Nephron (organoid): Measurements from ENCODE around the gene FHIP2A.
A peak's percentile ranks its signal among the peaks of the same experiment; 100 is the strongest.
"Not testable (repeated sequence)": the region's sequence is repeated elsewhere in the genome, so short reads cannot be mapped to it uniquely, and the experiment has no call there.

Experiments used
- H3K27ac Mint-ChIP-seq, 3 experiments: 2 replicates each; pipeline ENCODE4 v1.8.0; 2020; ENCODE audit warnings: mixed read lengths in 3 of 3, mild to moderate bottlenecking in 2 of 3, moderate library complexity in 1 of 3
- H3K27me3 Mint-ChIP-seq: 2 replicates; pipeline ENCODE4 v1.8.0; 2021; ENCODE audit warnings: low read depth, mild to moderate bottlenecking, moderate library complexity, mixed read lengths
- H3K36me3 Mint-ChIP-seq: 2 replicates; pipeline ENCODE4 v1.8.0; 2020; ENCODE audit warnings: low read depth, mixed read lengths
- H3K4me1 Mint-ChIP-seq: 2 replicates; pipeline ENCODE4 v1.8.0; 2020; ENCODE audit warnings: mixed read lengths
- H3K4me3 Mint-ChIP-seq, 3 experiments: 2 replicates each; pipeline ENCODE4 v1.8.0; 2020; ENCODE audit warnings: mild to moderate bottlenecking in 3 of 3, mixed read lengths in 3 of 3, moderate library complexity in 2 of 3
- H3K9me3 Mint-ChIP-seq: 2 replicates; pipeline ENCODE4 v1.8.0; 2020; ENCODE audit warnings: mixed read lengths
- CTCF ChIP-seq, 3 experiments: fragments of 200-600 bp; sonication (generic); IDR thresholded peaks; one replicate each; pipeline ENCODE4 v1.5.0; 2021; ENCODE audit warnings: antibody characterized with exemption in 3 of 3; ENCODE audit not compliant: unreplicated experiment in 3 of 3

The FHIP2A gene

GRCh38 chr10:114780577-114781184 is 40.9 kb upstream of the FHIP2A start:
- peaks cover 2% of the 10 kb centered on the region for H3K9me3 Mint-ChIP-seq
- no peak overlapping the region for H3K4me3 Mint-ChIP-seq
- no peak for TF ChIP-seq CTCF (IDR thresholded peaks at IDR 0.05; ENCODE audit: unreplicated experiment in 3 of 3)
- H3K27me3 Mint-ChIP-seq = peaks cover 22% of the 10 kb centered on the region
- peak overlapping the region in 1 of 3 experiments; percentile 39 for H3K27ac Mint-ChIP-seq
- H3K4me1 Mint-ChIP-seq = peaks cover 12% of the 10 kb centered on the region
- no peaks in the 10 kb centered on the region for H3K36me3 Mint-ChIP-seq

- TF ChIP-seq CTCF (IDR thresholded peaks at IDR 0.05; ENCODE audit: unreplicated experiment in 3 of 3) = no peak
- Mint-ChIP-seq H3K9me3 (no peaks in the 10 kb centered on the region), H3K27me3 (peaks cover 26% of the 10 kb centered on the region)
Observed at GRCh38 chr10:114782666-114783065, 38.9 kb upstream of the FHIP2A start.

GRCh38 chr10:114783686-114784085 is 37.9 kb upstream of the FHIP2A start:
- no peaks in the 10 kb centered on the region for H3K36me3 Mint-ChIP-seq
- H3K27ac Mint-ChIP-seq = no peak overlapping the region
- peaks cover 26% of the 10 kb centered on the region for H3K27me3 Mint-ChIP-seq
- H3K4me1 Mint-ChIP-seq = peaks cover 12% of the 10 kb centered on the region
- H3K9me3 Mint-ChIP-seq = no peaks in the 10 kb centered on the region
- no peak overlapping the region for H3K4me3 Mint-ChIP-seq
- TF ChIP-seq CTCF (IDR thresholded peaks at IDR 0.05; ENCODE audit: unreplicated experiment in 3 of 3) = no peak

More at GRCh38 chr10:114782666-114783065, 38.9 kb upstream of the FHIP2A start:
- Mint-ChIP-seq H3K27ac (no peak overlapping the region), H3K4me3 (no peak overlapping the region), H3K36me3 (no peaks in the 10 kb centered on the region), H3K4me1 (peaks cover 12% of the 10 kb centered on the region)

DNA sequence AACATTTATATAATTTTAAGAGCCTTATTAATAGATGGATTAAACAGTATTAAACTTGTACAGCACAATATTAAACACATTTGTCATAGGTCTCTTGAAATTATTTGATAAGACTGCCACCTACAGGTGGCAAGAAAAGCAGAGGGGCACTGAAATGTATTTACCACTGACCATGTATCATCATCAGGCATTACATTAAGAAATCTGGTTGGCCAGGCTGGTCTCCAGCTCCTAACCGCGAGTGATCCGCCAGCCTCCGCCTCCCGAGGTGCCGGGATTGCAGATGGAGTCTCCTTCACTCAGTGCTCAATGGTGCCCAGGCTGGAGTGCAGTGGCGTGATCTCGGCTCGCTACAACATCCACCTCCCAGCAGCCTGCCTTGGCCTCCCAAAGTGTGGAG is 35.1 kb upstream of the FHIP2A start:
- not testable (repeated sequence) for H3K9me3 Mint-ChIP-seq, H3K36me3 Mint-ChIP-seq, H3K4me1 Mint-ChIP-seq, H3K4me3 Mint-ChIP-seq, H3K27ac Mint-ChIP-seq
- peak; percentile 66 to 73 (median 67) for TF ChIP-seq CTCF (IDR thresholded peaks at IDR 0.05; ENCODE audit: unreplicated experiment in 3 of 3)
- peaks cover 22% of the 10 kb centered on the region for H3K27me3 Mint-ChIP-seq

GRCh38 chr10:114787131-114787530 is 34.4 kb upstream of the FHIP2A start:
- H3K27me3 Mint-ChIP-seq = peaks cover 22% of the 10 kb centered on the region
- not testable (repeated sequence) for H3K4me3 Mint-ChIP-seq, H3K4me1 Mint-ChIP-seq, H3K27ac Mint-ChIP-seq, H3K36me3 Mint-ChIP-seq, H3K9me3 Mint-ChIP-seq

DNA sequence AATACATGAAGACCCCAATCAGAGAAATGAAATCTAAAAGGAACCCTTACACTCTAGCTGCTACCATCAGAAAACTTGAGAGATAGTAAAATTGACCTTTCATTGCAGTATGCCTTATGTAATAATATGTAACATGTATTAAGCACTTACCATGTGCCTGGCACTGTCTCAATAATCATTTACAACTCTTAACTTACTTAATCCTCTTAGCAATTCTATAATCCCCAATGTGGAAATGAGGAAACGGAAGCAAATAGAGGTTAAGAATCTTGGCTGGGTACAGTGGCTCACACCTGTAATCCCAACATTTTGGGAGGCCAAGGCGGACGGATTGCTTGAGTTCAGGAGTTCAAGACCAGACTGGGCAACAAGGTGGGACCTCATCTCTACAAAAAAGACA is 29.8 kb upstream of the FHIP2A start:
- H3K27ac Mint-ChIP-seq = no peak overlapping the region
- H3K36me3 Mint-ChIP-seq = no peaks in the 10 kb centered on the region
- no peak for TF ChIP-seq CTCF (IDR thresholded peaks at IDR 0.05; ENCODE audit: unreplicated experiment in 3 of 3)
- H3K4me3 Mint-ChIP-seq = no peak overlapping the region
- no peaks in the 10 kb centered on the region for H3K27me3 Mint-ChIP-seq
- peaks cover 2% of the 10 kb centered on the region for H3K9me3 Mint-ChIP-seq
- no peaks in the 10 kb centered on the region for H3K4me1 Mint-ChIP-seq
